HepG2 (cell line): ENCODE measurements around the gene PCDHB11. TPM values are rescaled to one million over a fixed set of nuclear protein-coding genes. Genes with fewer than 3 reads are reported as not detected.

Source experiments
- ATAC-seq: fragments of 200-7000 bp; cut with Tn5 transposase; 3 replicates; pipeline ENCODE4 v1.9.1; 2020; ENCODE audit warnings: mild to moderate bottlenecking, moderate library complexity
- BruUV-seq: library from RNA; stranded (reverse); fragments of 400-500 nt; replicated peaks from 2 replicates; lab custom pipeline; 2021; lab: Mats Ljungman, UMichigan
- CTCF ChIA-PET: fragments of 300-600 bp; formaldehyde crosslinking; extraction: SDS; loops from one replicate; lab custom pipeline; 2021; ENCODE audit warnings: low total read pairs, inconsistent platforms, low intra/inter-chr PET ratio; lab: Yijun Ruan, JAX
- POLR2A ChIA-PET: fragments of 350-600 bp; sonication (Branson Sonifier 250); formaldehyde crosslinking; loops from one replicate; lab custom pipeline; 2020; ENCODE audit warnings: antibody characterized with exemption, inconsistent platforms; lab: Yijun Ruan, JAX
- DNase-seq: peaks from one replicate; pipeline ENCODE4 v3.0.0-alpha.2; 2015; ENCODE audit warnings: low spot score
- FAIRE-seq: peaks from 3 replicates; lab custom pipeline; 2011; peaks lifted over from hg19 to GRCh38; lab: Jason Lieb, UNC
- H2AFZ ChIP-seq: one replicate; pipeline ENCODE4 v1.6.1; 2011; ENCODE audit warnings: low read length, inconsistent platforms
- H3K27ac ChIP-seq: fragments of 300-600 bp; 3 replicates; pipeline ENCODE4 v1.8.0; 2011; ENCODE audit warnings: mixed run types, mild to moderate bottlenecking, mixed read lengths, low read length, inconsistent platforms; ENCODE audit not compliant: insufficient read depth; ENCODE audit errors: extremely low read length
- H3K27me3 ChIP-seq, 2 experiments: fragments of 200-600 bp in 1 of 2; 2 replicates in 1 of 2; 3 replicates in 1 of 2; pipeline versions ENCODE4 v1.6.0 to v1.8.0; 2011; ENCODE audit warnings: low read length in 2 of 2, mild to moderate bottlenecking in 2 of 2, moderate library complexity in 2 of 2, inconsistent platforms in 1 of 2; ENCODE audit not compliant: insufficient read depth in 2 of 2, control insufficient read depth in 1 of 2
- H3K36me3 ChIP-seq, 2 experiments: fragments of 200-600 bp in 1 of 2; replicated peaks in 1 of 2; 2 replicates in 1 of 2; 3 replicates in 1 of 2; pipeline versions ENCODE4 v1.5.1 to v1.8.0; 2011; ENCODE audit warnings: low read length in 2 of 2, inconsistent platforms in 1 of 2; ENCODE audit not compliant: insufficient read depth in 2 of 2, control insufficient read depth in 1 of 2
- H3K4me1 ChIP-seq: 2 replicates; pipeline ENCODE4 v1.5.1; 2012; ENCODE audit warnings: low read length, inconsistent platforms; ENCODE audit not compliant: insufficient read depth
- H3K4me2 ChIP-seq: 2 replicates; pipeline ENCODE4 v1.6.0; 2011; ENCODE audit warnings: low read depth, low read length, inconsistent platforms
- H3K4me3 ChIP-seq, 3 experiments: fragments of 200-600 bp in 1 of 3; sonication (generic), shearing (Covaris generic) in 1 of 3; replicated peaks in 1 of 3; 2 replicates each; pipeline ENCODE4 v1.5.1; 2011 to 2016; ENCODE audit warnings: low read length in 3 of 3, inconsistent platforms in 2 of 3, low read depth in 2 of 3, mild to moderate bottlenecking in 2 of 3, control low read depth in 1 of 3, mixed read lengths in 1 of 3; ENCODE audit not compliant: insufficient read depth in 1 of 3
- H3K79me2 ChIP-seq: one replicate; pipeline ENCODE4 v1.6.1; 2011; ENCODE audit warnings: low read length, inconsistent platforms; ENCODE audit not compliant: insufficient read depth
- H3K9ac ChIP-seq: 2 replicates; pipeline ENCODE4 v1.6.0; 2011; ENCODE audit warnings: mild to moderate bottlenecking, low read depth, low read length, inconsistent platforms; ENCODE audit not compliant: insufficient read depth
- H3K9me3 ChIP-seq: 2 replicates; pipeline ENCODE4 v1.5.1; 2012; ENCODE audit warnings: mild to moderate bottlenecking, low read length
- H4K20me1 ChIP-seq: 2 replicates; pipeline ENCODE4 v1.6.0; 2011; ENCODE audit warnings: inconsistent platforms, mild to moderate bottlenecking, low read length, moderate library complexity; ENCODE audit not compliant: insufficient read depth
- ATF7 ChIP-seq, 2 experiments: fragments of 450-650 bp in 1 of 2; sonication (generic) in 1 of 2; formaldehyde crosslinking in 1 of 2; IDR thresholded peaks; 2 replicates each; pipeline versions ENCODE4 v1.4.0 to v1.6.1; 2016 to 2020; ENCODE audit warnings: antibody characterized with exemption in 1 of 2, mild to moderate bottlenecking in 1 of 2, missing genetic modification reagents in 1 of 2
- CEBPB ChIP-seq: IDR thresholded peaks from 2 replicates; pipeline ENCODE4 v1.6.1; 2011; ENCODE audit warnings: low read depth, low read length, improper control_type of control experiment, borderline replicate concordance
- KLF9 ChIP-seq: IDR thresholded peaks from 2 replicates; pipeline ENCODE4 v1.6.1; 2016; ENCODE audit warnings: low read depth
- ZNF496 ChIP-seq: sonication (generic); formaldehyde crosslinking; IDR thresholded peaks from 2 replicates; pipeline ENCODE4 v1.8.1; 2023; ENCODE audit warnings: mild to moderate bottlenecking, moderate library complexity, missing genetic modification reagents; ENCODE audit not compliant: insufficient replicate concordance
- ZNF512B ChIP-seq: sonication (generic); formaldehyde crosslinking; IDR thresholded peaks from 2 replicates; pipeline ENCODE4 v1.5.1; 2020; ENCODE audit warnings: missing genetic modification reagents, mild to moderate bottlenecking, borderline replicate concordance
- ZNF572 ChIP-seq: sonication (generic); formaldehyde crosslinking; IDR thresholded peaks from 2 replicates; pipeline ENCODE4 v1.5.1; 2020; ENCODE audit warnings: mild to moderate bottlenecking, missing genetic modification reagents
- ZNF672 ChIP-seq: sonication (generic); formaldehyde crosslinking; IDR thresholded peaks from 2 replicates; pipeline ENCODE4 v1.8.1; 2022; ENCODE audit warnings: missing genetic modification reagents
- WGBS: methylation state at CpG from one replicate; pipeline ENCODE4 v1.1.6; 2017; ENCODE audit warnings: low lambda C conversion rate; 5-methylcytosine and 5-hydroxymethylcytosine counted together
- in situ Hi-C: cut with HindIII; loops from 2 replicates; pipeline ENCODE4 v1.10.0; 2017; ENCODE audit warnings: low pct_unique_long_range_greater_than_20kb; ENCODE audit not compliant: extremely low pct_ligation_motif_present
- intact Hi-C: fragments of 100-400 bp; cut with micrococcal nuclease; formaldehyde crosslinking; loops from one replicate; pipeline ENCODE4 v1.10.0; 2022; ENCODE audit not compliant: unreplicated experiment
- polyA plus RNA-seq, 8 experiments: library from polyadenylated mRNA; depleted of rRNA in 3 of 8; stranded (reverse) in 7 of 8; unstranded in 1 of 8; fragments of >200 nt; fragmentation: Illumina TruSeq in 4 of 8; extraction: Trizol in 4 of 8; gene quantifications; 2 replicates each; pipeline versions ENCODE4 v1.2.1 to v1.2.3, GENCODE V29; 2011 to 2016; ENCODE audit warnings: low read depth in 4 of 8, missing spikeins in 1 of 8, mixed read lengths in 1 of 8; ENCODE audit not compliant: insufficient read depth in 1 of 8
- total RNA-seq, 5 experiments: library from RNA; depleted of rRNA; stranded (reverse); fragments of >200 nt; fragmentation: Illumina TruSeq; extraction: Trizol; gene quantifications; 2 replicates each; pipeline ENCODE4 v1.2.3, GENCODE V29; 2016; ENCODE audit warnings: low read depth in 1 of 5
- TF ChIP-seq, protein P1 (sequence below): sonication (generic); formaldehyde crosslinking; IDR thresholded peaks from 2 replicates; pipeline ENCODE4 v1.9.0; 2021; ENCODE audit warnings: missing genetic modification reagents, borderline replicate concordance

PCDHB11 gene
- total and polyA plus RNA-seq, 2 of the 13 experiments (the other 11 are each of a cell fraction or from before 2014, with no cell fraction given): 0.07 TPM; not detected in 1

DNA sequence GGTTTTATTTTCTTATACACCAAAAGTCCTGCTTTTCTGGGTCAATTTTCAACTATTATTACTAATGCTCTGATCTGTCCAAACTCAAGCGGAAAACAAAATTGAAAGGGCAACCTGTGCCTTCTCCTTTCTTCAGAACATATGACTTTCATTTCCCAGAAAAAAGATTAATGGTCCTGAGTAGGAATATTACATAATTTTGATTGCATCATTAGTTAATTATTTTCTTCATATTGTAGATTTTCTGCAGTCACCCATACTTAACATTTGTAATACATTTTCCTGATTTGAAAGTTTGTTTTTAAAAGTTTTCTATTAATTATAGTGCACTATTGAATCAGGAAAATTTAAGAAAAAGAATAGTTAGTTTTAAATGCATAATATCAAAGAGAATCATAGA, 23.5 kb upstream of the PCDHB11 start:
- H3K4me1 ChIP-seq: no peaks in the 10 kb centered on the region
- no peaks in the 10 kb centered on the region for H4K20me1 ChIP-seq
- no peaks in the 10 kb centered on the region for H3K79me2 ChIP-seq
- H2AFZ ChIP-seq: no peak overlapping the region
- no peaks in the 10 kb centered on the region for H3K36me3 ChIP-seq
- CTCF ChIA-PET: no interaction called here
- POLR2A ChIA-PET: no interaction called here
- H3K27me3 ChIP-seq: no peaks in the 10 kb centered on the region; a peak in 1 of 5 replicates
- 0% methylated on average over 1 of the region's 1 CpG for WGBS
- no peak overlapping the region for H3K9ac ChIP-seq
- no peak overlapping the region for H3K27ac ChIP-seq
- ATAC-seq (no peak), FAIRE-seq (no peak), DNase-seq (no peak)
- intact Hi-C loops: no loop called here
- in situ Hi-C loops: no loop called here
- H3K4me3 ChIP-seq: no peak overlapping the region
- no TSS peak for BruUV-seq
- H3K4me2 ChIP-seq: no peak overlapping the region
- no peaks in the 10 kb centered on the region for H3K9me3 ChIP-seq
- TF ChIP-seq KLF9: no peak
- TF ChIP-seq CEBPB: peak; percentile 10; the same call in 1 of the 2 replicates
- no peak for TF ChIP-seq ZNF672
- TF ChIP-seq ZNF496 (CRISPR knock-in tag): no peak
- TF ChIP-seq, protein P1, sequence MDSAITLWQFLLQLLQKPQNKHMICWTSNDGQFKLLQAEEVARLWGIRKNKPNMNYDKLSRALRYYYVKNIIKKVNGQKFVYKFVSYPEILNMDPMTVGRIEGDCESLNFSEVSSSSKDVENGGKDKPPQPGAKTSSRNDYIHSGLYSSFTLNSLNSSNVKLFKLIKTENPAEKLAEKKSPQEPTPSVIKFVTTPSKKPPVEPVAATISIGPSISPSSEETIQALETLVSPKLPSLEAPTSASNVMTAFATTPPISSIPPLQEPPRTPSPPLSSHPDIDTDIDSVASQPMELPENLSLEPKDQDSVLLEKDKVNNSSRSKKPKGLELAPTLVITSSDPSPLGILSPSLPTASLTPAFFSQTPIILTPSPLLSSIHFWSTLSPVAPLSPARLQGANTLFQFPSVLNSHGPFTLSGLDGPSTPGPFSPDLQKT (CRISPR knock-in tag): no peak
- TF ChIP-seq ZNF572 (CRISPR knock-in tag): no peak
- no peak for TF ChIP-seq ZNF512B (CRISPR knock-in tag)
- TF ChIP-seq ATF7 (IDR thresholded peaks at IDR 0.05): peak; percentile 47; the same call in 1 of the 2 replicates
- TF ChIP-seq ATF7 (CRISPR knock-in tag; IDR thresholded peaks at IDR 0.05): no peak
